GM12878 (cell line): ENCODE measurements around the gene C16orf74.

ENCODE experiments used
- POLR2A ChIP-seq: IDR thresholded peaks from 2 replicates; pipeline ENCODE4 v1.6.1; 2011; ENCODE audit warnings: low read depth, mild to moderate bottlenecking, low read length
- TF ChIP-seq, protein P1 (sequence below), 3 experiments: IDR thresholded peaks in 2 of 3; conservative IDR thresholded peaks in 1 of 3; 2 replicates each; pipeline ENCODE4 v1.5.1; 2011; ENCODE audit warnings: low read depth in 3 of 3, low read length in 3 of 3, mild to moderate bottlenecking in 3 of 3, control low read depth in 2 of 3, moderate library complexity in 2 of 3, inconsistent platforms in 1 of 3, mixed read lengths in 1 of 3; ENCODE audit not compliant: control insufficient read depth in 2 of 3, insufficient read depth in 1 of 3; ENCODE audit errors: extremely low read depth in 1 of 3
- TF ChIP-seq, protein P2 (sequence below): IDR thresholded peaks from 2 replicates; pipeline ENCODE4 v1.6.1; 2012; ENCODE audit warnings: mild to moderate bottlenecking, low read depth, low read length

DNA sequence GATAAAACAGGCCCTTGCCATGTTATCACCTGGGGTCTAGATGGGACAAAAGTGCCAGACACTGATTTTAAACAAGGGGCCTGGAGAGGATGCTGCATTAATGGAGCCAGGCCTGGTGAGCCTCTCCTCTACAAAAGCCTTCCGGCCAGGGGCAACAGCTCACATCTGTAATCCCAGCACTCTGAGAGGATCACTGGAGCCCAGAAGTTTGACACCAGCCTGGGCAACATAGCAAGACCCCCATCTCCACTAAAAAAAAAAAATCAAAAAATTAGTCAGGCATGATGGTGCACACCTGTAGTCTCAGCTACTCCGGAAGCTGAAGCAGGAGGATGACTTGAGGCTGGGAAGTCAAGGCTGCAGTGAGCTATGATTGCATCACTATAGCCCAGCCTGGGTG is 65.6 kb downstream of the C16orf74 start:
- TF ChIP-seq, protein P1, sequence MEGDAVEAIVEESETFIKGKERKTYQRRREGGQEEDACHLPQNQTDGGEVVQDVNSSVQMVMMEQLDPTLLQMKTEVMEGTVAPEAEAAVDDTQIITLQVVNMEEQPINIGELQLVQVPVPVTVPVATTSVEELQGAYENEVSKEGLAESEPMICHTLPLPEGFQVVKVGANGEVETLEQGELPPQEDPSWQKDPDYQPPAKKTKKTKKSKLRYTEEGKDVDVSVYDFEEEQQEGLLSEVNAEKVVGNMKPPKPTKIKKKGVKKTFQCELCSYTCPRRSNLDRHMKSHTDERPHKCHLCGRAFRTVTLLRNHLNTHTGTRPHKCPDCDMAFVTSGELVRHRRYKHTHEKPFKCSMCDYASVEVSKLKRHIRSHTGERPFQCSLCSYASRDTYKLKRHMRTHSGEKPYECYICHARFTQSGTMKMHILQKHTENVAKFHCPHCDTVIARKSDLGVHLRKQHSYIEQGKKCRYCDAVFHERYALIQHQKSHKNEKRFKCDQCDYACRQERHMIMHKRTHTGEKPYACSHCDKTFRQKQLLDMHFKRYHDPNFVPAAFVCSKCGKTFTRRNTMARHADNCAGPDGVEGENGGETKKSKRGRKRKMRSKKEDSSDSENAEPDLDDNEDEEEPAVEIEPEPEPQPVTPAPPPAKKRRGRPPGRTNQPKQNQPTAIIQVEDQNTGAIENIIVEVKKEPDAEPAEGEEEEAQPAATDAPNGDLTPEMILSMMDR (IDR thresholded peaks at IDR 0.05 in 2 of 3, conservative IDR thresholded peaks at IDR 0.05 in 1 of 3; ENCODE audit: control insufficient read depth in 2 of 3, extremely low read depth in 1 of 3, insufficient read depth in 1 of 3, low read depth in 3 of 3, low read length in 3 of 3) = no peak
- TF ChIP-seq, protein P2, sequence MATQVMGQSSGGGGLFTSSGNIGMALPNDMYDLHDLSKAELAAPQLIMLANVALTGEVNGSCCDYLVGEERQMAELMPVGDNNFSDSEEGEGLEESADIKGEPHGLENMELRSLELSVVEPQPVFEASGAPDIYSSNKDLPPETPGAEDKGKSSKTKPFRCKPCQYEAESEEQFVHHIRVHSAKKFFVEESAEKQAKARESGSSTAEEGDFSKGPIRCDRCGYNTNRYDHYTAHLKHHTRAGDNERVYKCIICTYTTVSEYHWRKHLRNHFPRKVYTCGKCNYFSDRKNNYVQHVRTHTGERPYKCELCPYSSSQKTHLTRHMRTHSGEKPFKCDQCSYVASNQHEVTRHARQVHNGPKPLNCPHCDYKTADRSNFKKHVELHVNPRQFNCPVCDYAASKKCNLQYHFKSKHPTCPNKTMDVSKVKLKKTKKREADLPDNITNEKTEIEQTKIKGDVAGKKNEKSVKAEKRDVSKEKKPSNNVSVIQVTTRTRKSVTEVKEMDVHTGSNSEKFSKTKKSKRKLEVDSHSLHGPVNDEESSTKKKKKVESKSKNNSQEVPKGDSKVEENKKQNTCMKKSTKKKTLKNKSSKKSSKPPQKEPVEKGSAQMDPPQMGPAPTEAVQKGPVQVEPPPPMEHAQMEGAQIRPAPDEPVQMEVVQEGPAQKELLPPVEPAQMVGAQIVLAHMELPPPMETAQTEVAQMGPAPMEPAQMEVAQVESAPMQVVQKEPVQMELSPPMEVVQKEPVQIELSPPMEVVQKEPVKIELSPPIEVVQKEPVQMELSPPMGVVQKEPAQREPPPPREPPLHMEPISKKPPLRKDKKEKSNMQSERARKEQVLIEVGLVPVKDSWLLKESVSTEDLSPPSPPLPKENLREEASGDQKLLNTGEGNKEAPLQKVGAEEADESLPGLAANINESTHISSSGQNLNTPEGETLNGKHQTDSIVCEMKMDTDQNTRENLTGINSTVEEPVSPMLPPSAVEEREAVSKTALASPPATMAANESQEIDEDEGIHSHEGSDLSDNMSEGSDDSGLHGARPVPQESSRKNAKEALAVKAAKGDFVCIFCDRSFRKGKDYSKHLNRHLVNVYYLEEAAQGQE = no peak
- TF ChIP-seq POLR2A = no peak
